ENCODE results near the gene SORBS2. TPM values are rescaled to one million over a fixed set of nuclear protein-coding genes. Genes with fewer than 3 reads are reported as not detected.

Gene SORBS2
- total RNA-seq, 1 donor from 2014 or later = 1.1 TPM

- TF ChIP-seq CTCF (IDR thresholded peaks at IDR 0.05; ENCODE audit: insufficient read depth, low read length, severe bottlenecking) = no peak
- Histone ChIP-seq H3K36me3 (ENCODE audit: control insufficient read depth, insufficient read depth, low read length) (no peaks in the 10 kb centered on the region), H3K4me3 (ENCODE audit: low read depth, low read length) (no peak overlapping the region), H3K27me3 (ENCODE audit: control insufficient read depth, insufficient read depth, low read length) (no peaks in the 10 kb centered on the region)
- peak; percentile 96 for FAIRE-seq
- peak; percentile 92 for DNase-seq (ENCODE audit: low read depth)
These were observed 35.5 kb upstream of the SORBS2 start for GRCh38 chr4:185847352-185848097.

- no peak for FAIRE-seq
- Histone ChIP-seq H3K36me3 (ENCODE audit: control insufficient read depth, insufficient read depth, low read length) (no peaks in the 10 kb centered on the region), H3K4me3 (ENCODE audit: low read depth, low read length) (no peak overlapping the region), H3K27me3 (ENCODE audit: control insufficient read depth, insufficient read depth, low read length) (no peaks in the 10 kb centered on the region)
- no peak for DNase-seq (ENCODE audit: low read depth)
- TF ChIP-seq CTCF (IDR thresholded peaks at IDR 0.05; ENCODE audit: insufficient read depth, low read length, severe bottlenecking) = no peak
These were observed 34.6 kb upstream of the SORBS2 start for GRCh38 chr4:185846505-185847150.

DNA sequence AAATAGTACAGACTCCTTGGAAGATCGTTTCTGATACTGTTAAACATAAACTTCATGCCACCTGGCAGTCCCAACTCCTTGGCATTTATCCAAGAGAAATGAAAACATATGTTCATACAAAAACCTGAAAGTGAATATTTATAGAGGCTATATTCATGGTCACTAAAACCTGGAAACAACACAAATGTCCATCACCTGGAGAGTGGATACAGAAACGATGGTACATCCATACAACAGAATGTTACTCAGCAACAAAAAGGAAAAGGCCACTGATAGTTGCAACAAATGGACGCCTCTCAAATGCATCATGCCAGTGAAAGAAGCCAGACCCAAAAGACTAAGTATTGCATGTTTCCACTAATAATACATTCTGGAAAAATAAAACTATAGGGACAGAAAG lies 34.0 kb upstream of the SORBS2 start:
- TF ChIP-seq CTCF (IDR thresholded peaks at IDR 0.05; ENCODE audit: insufficient read depth, low read length, severe bottlenecking) = no peak
- no peaks in the 10 kb centered on the region for H3K36me3 ChIP-seq (ENCODE audit: control insufficient read depth, insufficient read depth, low read length)
- H3K27me3 ChIP-seq (ENCODE audit: control insufficient read depth, insufficient read depth, low read length) = no peaks in the 10 kb centered on the region
- no peak for DNase-seq (ENCODE audit: low read depth)
- no peak for FAIRE-seq
- H3K4me3 ChIP-seq (ENCODE audit: low read depth, low read length) = no peak overlapping the region

GRCh38 chr4:185841451-185841850 lies 29.5 kb upstream of the SORBS2 start:
- Histone ChIP-seq H3K4me3 (ENCODE audit: low read depth, low read length) (no peak overlapping the region), H3K27me3 (ENCODE audit: control insufficient read depth, insufficient read depth, low read length) (no peaks in the 10 kb centered on the region), H3K36me3 (ENCODE audit: control insufficient read depth, insufficient read depth, low read length) (no peaks in the 10 kb centered on the region)
- FAIRE-seq (no peak), DNase-seq (ENCODE audit: low read depth) (no peak)
- TF ChIP-seq CTCF (IDR thresholded peaks at IDR 0.05; ENCODE audit: insufficient read depth, low read length, severe bottlenecking) = no peak

- no peak overlapping the region for H3K4me3 ChIP-seq (ENCODE audit: low read depth, low read length)
- FAIRE-seq = no peak
- H3K36me3 ChIP-seq (ENCODE audit: control insufficient read depth, insufficient read depth, low read length) = no peaks in the 10 kb centered on the region
- TF ChIP-seq CTCF (IDR thresholded peaks at IDR 0.05; ENCODE audit: insufficient read depth, low read length, severe bottlenecking) = no peak
- DNase-seq (ENCODE audit: low read depth) = no peak
- H3K27me3 ChIP-seq (ENCODE audit: control insufficient read depth, insufficient read depth, low read length) = no peaks in the 10 kb centered on the region
These were observed 29.0 kb upstream of the SORBS2 start for GRCh38 chr4:185840953-185841352.
